Measurements from ENCODE around the gene SYTL2. TPM values are rescaled to one million over a fixed set of nuclear protein-coding genes. Genes with fewer than 3 reads are reported as not detected.

Gene SYTL2
- total and polyA plus RNA-seq, 8 donors: 5.4 to 391 (median 188) TPM

- Histone ChIP-seq H3K27me3 (no peaks in the 10 kb centered on the region), H3K4me1 (peaks cover 0 to 3% (median 0%) of the 10 kb centered on the region in 4 donors), H3K36me3 (peaks cover 0 to 21% (median 13%) of the 10 kb centered on the region in 4 donors), H3K27ac (no peak overlapping the region), H3K9me3 (no peaks in the 10 kb centered on the region), H3K4me3 (no peak overlapping the region)
- no peak for DNase-seq
- intact Hi-C loops (cut with DNase I; ENCODE audit: low total_unique reads): no loop called here
- TF ChIP-seq POLR2AphosphoS5 (IDR thresholded peaks at IDR 0.05) (no peak), POLR2A (IDR thresholded peaks at IDR 0.05) (no peak), CTCF (IDR thresholded peaks at IDR 0.05) (no peak), EP300 (IDR thresholded peaks at IDR 0.05) (no peak)
These were observed 78.0 kb downstream of the SYTL2 start for GRCh38 chr11:85732965-85733364.

- intact Hi-C loops (cut with DNase I; ENCODE audit: low total_unique reads): no loop called here
- no peak for DNase-seq
- Histone ChIP-seq H3K4me1 (no peaks in the 10 kb centered on the region), H3K27ac (no peak overlapping the region), H3K9me3 (no peaks in the 10 kb centered on the region), H3K27me3 (no peaks in the 10 kb centered on the region), H3K4me3 (no peak overlapping the region), H3K36me3 (peaks cover 0 to 10% (median 9%) of the 10 kb centered on the region in 4 donors)
- no peak for TF ChIP-seq POLR2AphosphoS5 (IDR thresholded peaks at IDR 0.05)
- TF ChIP-seq CTCF (IDR thresholded peaks at IDR 0.05): no peak
- no peak for TF ChIP-seq EP300 (IDR thresholded peaks at IDR 0.05)
- no peak for TF ChIP-seq POLR2A (IDR thresholded peaks at IDR 0.05)
- WGBS, 5 donors: 97 to 100% (median 98%) methylated on average over 3 of the region's 3 CpGs
These were observed 84.6 kb downstream of the SYTL2 start for GRCh38 chr11:85726381-85726780.

- H3K4me3 ChIP-seq: no peak overlapping the region
- TF ChIP-seq POLR2A (IDR thresholded peaks at IDR 0.05) (no peak), CTCF (IDR thresholded peaks at IDR 0.05) (no peak), EP300 (IDR thresholded peaks at IDR 0.05) (no peak), POLR2AphosphoS5 (IDR thresholded peaks at IDR 0.05) (peak in 1 of 3 donors; percentile 13)
- no peaks in the 10 kb centered on the region for H3K4me1 ChIP-seq
- intact Hi-C loops (cut with DNase I; ENCODE audit: low total_unique reads): no loop called here
- 68 to 75% (median 72%) methylated on average over 3 of the region's 3 CpGs for WGBS, 5 donors
- no peaks in the 10 kb centered on the region for H3K27me3 ChIP-seq
- DNase-seq: peak in 1 of 2 donors; percentile 46
- peak overlapping the region in 1 of 5 donors; percentile 15 for H3K27ac ChIP-seq
- peaks cover 0 to 10% (median 9%) of the 10 kb centered on the region in 4 donors for H3K36me3 ChIP-seq
- H3K9me3 ChIP-seq: no peaks in the 10 kb centered on the region
These were observed 85.3 kb downstream of the SYTL2 start for GRCh38 chr11:85725510-85726258.

GRCh38 chr11:85724748-85725465, 86.0 kb downstream of the SYTL2 start:
- TF ChIP-seq POLR2A (IDR thresholded peaks at IDR 0.05) (no peak), CTCF (IDR thresholded peaks at IDR 0.05) (no peak), EP300 (IDR thresholded peaks at IDR 0.05) (no peak), POLR2AphosphoS5 (IDR thresholded peaks at IDR 0.05) (no peak)
- no peaks in the 10 kb centered on the region for H3K4me1 ChIP-seq
- H3K27me3 ChIP-seq: no peaks in the 10 kb centered on the region
- peaks cover 0 to 10% (median 9%) of the 10 kb centered on the region in 4 donors for H3K36me3 ChIP-seq
- no peak for DNase-seq
- no peak overlapping the region for H3K27ac ChIP-seq
- no peak overlapping the region for H3K4me3 ChIP-seq
- intact Hi-C loops (cut with DNase I; ENCODE audit: low total_unique reads): no loop called here
- H3K9me3 ChIP-seq: no peaks in the 10 kb centered on the region
- WGBS, 5 donors: 72 to 88% (median 74%) methylated on average over 6 of the region's 6 CpGs

Data from stomach (tissue), 9 donors.